HCT116 (cell line): ENCODE measurements around the gene SPTB. TPM values are rescaled to one million over a fixed set of nuclear protein-coding genes. Genes with fewer than 3 reads are reported as not detected.

Source experiments
- ATAC-seq: fragments of 200-7000 bp; cut with Tn5 transposase; 2 replicates; pipeline ENCODE4 v1.9.1; 2020; ENCODE audit warnings: mild to moderate bottlenecking, moderate library complexity
- BruUV-seq: library from RNA; stranded (reverse); fragments of 400-500 nt; replicated peaks from 2 replicates; lab custom pipeline; 2021; lab: Mats Ljungman, UMichigan
- CTCF ChIA-PET: fragments of 300-600 bp; sonication (Branson Sonifier 250); formaldehyde crosslinking; loops from one replicate; lab custom pipeline; 2021; ENCODE audit warnings: antibody characterized with exemption; lab: Charles Lee
- POLR2A ChIA-PET: fragments of 300-600, 350-600 bp; sonication (Branson Sonifier 250); formaldehyde crosslinking; loops from one replicate; lab custom pipeline; 2021; ENCODE audit warnings: antibody characterized with exemption; lab: Charles Lee
- RAD21 ChIA-PET, 2 experiments: fragments of 300-600 bp; sonication (Branson Sonifier 250); formaldehyde crosslinking; loops; one replicate each; lab custom pipeline; 2023; ENCODE audit warnings: low total read pairs in 2 of 2; ENCODE audit not compliant: uncharacterized antibody in 2 of 2, unreplicated experiment in 2 of 2, low non-redundant PET in 1 of 2; lab: Charles Lee
- DNase-seq: peaks from one replicate; pipeline ENCODE4 v3.0.0-alpha.2; 2010; ENCODE audit warnings: low read depth, low spot score
- H2AFZ ChIP-seq: fragments of 200-600 bp; shearing (Covaris generic), sonication (generic); 2 replicates; pipeline ENCODE4 v1.6.1; 2017; ENCODE audit warnings: low read depth, mixed run types, mixed read lengths, antibody characterized with exemption, low read length; ENCODE audit not compliant: poor library complexity, severe bottlenecking
- H3K27ac ChIP-seq: 2 replicates; pipeline ENCODE4 v1.5.1; 2012; ENCODE audit warnings: low read depth, low read length
- H3K27me3 ChIP-seq: fragments of 200-600 bp; sonication (generic); 2 replicates; pipeline ENCODE4 v1.6.1; 2016; ENCODE audit warnings: mixed run types, low read length, mixed read lengths; ENCODE audit not compliant: insufficient read depth
- H3K36me3 ChIP-seq, 2 experiments: fragments of 200-500 bp in 1 of 2; fragments of 200-600 bp in 1 of 2; sonication (Bioruptor generic) in 1 of 2; sonication (generic) in 1 of 2; 2 replicates each; pipeline versions ENCODE4 v1.5.1 to v1.6.1; 2014 to 2016; ENCODE audit warnings: low read length in 2 of 2, inconsistent platforms in 1 of 2, mixed read lengths in 1 of 2, mixed run types in 1 of 2; ENCODE audit not compliant: insufficient read depth in 2 of 2, control insufficient read depth in 1 of 2
- H3K4me1 ChIP-seq, 2 experiments: fragments of 200-600 bp in 1 of 2; sonication (generic) in 1 of 2; 2 replicates each; pipeline versions ENCODE4 v1.5.1 to v1.6.1; 2012 to 2017; ENCODE audit warnings: low read length in 2 of 2, inconsistent platforms in 1 of 2, mild to moderate bottlenecking in 1 of 2, mixed read lengths in 1 of 2, mixed run types in 1 of 2, moderate library complexity in 1 of 2; ENCODE audit not compliant: insufficient read depth in 2 of 2, control insufficient read depth in 1 of 2
- H3K4me2 ChIP-seq: fragments of 200-600 bp; sonication (generic); 2 replicates; pipeline ENCODE4 v1.6.1; 2017; ENCODE audit warnings: mixed run types, low read length, mixed read lengths
- H3K4me3 ChIP-seq, 2 experiments: fragments of 200-600 bp in 1 of 2; sonication (generic) in 1 of 2; replicated peaks in 1 of 2; 2 replicates each; pipeline ENCODE4 v1.5.1; 2011 to 2016; ENCODE audit warnings: low read length in 2 of 2, control low read depth in 1 of 2, low read depth in 1 of 2, mild to moderate bottlenecking in 1 of 2, mixed read lengths in 1 of 2, mixed run types in 1 of 2
- H3K79me2 ChIP-seq: fragments of 200-600 bp; sonication (generic); 2 replicates; pipeline ENCODE4 v1.6.1; 2017; ENCODE audit warnings: mild to moderate bottlenecking, mixed run types, low read length, moderate library complexity, mixed read lengths; ENCODE audit not compliant: insufficient read depth
- H3K9ac ChIP-seq: fragments of 200-600 bp; sonication (generic); 2 replicates; pipeline ENCODE4 v1.6.1; 2016; ENCODE audit warnings: low read length, mixed read lengths
- H3K9me2 ChIP-seq: fragments of 200-600 bp; sonication (generic), shearing (Covaris generic); 2 replicates; pipeline ENCODE4 v1.6.1; 2017; ENCODE audit warnings: mixed run types, mild to moderate bottlenecking, moderate library complexity; ENCODE audit not compliant: insufficient read depth
- H3K9me3 ChIP-seq, 2 experiments: fragments of 200-500 bp in 1 of 2; fragments of 200-600 bp in 1 of 2; sonication (Bioruptor generic) in 1 of 2; sonication (generic) in 1 of 2; 2 replicates each; pipeline ENCODE4 v1.6.1; 2014 to 2017; ENCODE audit warnings: low read length in 2 of 2, mixed read lengths in 2 of 2, inconsistent platforms in 1 of 2, low read depth in 1 of 2, mild to moderate bottlenecking in 1 of 2, mixed run types in 1 of 2, moderate library complexity in 1 of 2; ENCODE audit not compliant: control insufficient read depth in 1 of 2, insufficient read depth in 1 of 2
- H4K20me1 ChIP-seq: fragments of 200-600 bp; sonication (generic), shearing (Covaris generic); 2 replicates; pipeline ENCODE4 v1.6.1; 2017; ENCODE audit warnings: mixed run types, mild to moderate bottlenecking, moderate library complexity; ENCODE audit not compliant: insufficient read depth
- CBX3 ChIP-seq: IDR thresholded peaks from 2 replicates; pipeline ENCODE4 v1.6.1; 2012; ENCODE audit warnings: low read depth
- ELF1 ChIP-seq: IDR thresholded peaks from 2 replicates; pipeline ENCODE4 v1.6.1; 2012; ENCODE audit warnings: low read depth, borderline replicate concordance
- EZH2phosphoT487 ChIP-seq: fragments of 200-600 bp; IDR thresholded peaks from 2 replicates; pipeline ENCODE4 v1.6.1; 2018; ENCODE audit warnings: antibody characterized with exemption, borderline replicate concordance
- FOSL1 ChIP-seq: IDR thresholded peaks from 2 replicates; pipeline ENCODE4 v1.6.1; 2012; ENCODE audit warnings: low read depth
- JUND ChIP-seq: IDR thresholded peaks from 2 replicates; pipeline ENCODE4 v1.6.1; 2012
- MAX ChIP-seq: IDR thresholded peaks from 2 replicates; pipeline ENCODE4 v1.6.1; 2012
- POLR2AphosphoS5 ChIP-seq: IDR thresholded peaks from 2 replicates; pipeline ENCODE4 v1.6.1; 2011; ENCODE audit warnings: mild to moderate bottlenecking, low read depth, low read length, moderate library complexity
- RAD21 ChIP-seq: IDR thresholded peaks from 2 replicates; pipeline ENCODE4 v1.6.1; 2012; ENCODE audit warnings: low read depth, mild to moderate bottlenecking
- SP1 ChIP-seq: IDR thresholded peaks from 2 replicates; pipeline ENCODE4 v1.6.1; 2012; ENCODE audit warnings: low read depth
- YY1 ChIP-seq: IDR thresholded peaks from 2 replicates; pipeline ENCODE4 v1.6.1; 2011; ENCODE audit warnings: low read length, low read depth, moderate library complexity, mild to moderate bottlenecking; ENCODE audit not compliant: insufficient replicate concordance; ENCODE audit errors: extremely low read depth
- ZBTB33 ChIP-seq: IDR thresholded peaks from 2 replicates; pipeline ENCODE4 v1.6.1; 2011; ENCODE audit warnings: mild to moderate bottlenecking, low read length, moderate library complexity; ENCODE audit not compliant: insufficient replicate concordance; ENCODE audit errors: extremely low read depth
- intact Hi-C: fragments of 100-400 bp; cut with micrococcal nuclease; formaldehyde crosslinking; loops from 2 replicates; pipeline ENCODE4 v1.10.0; 2022
- total RNA-seq: library from RNA; stranded (reverse); gene quantifications from one replicate; pipeline ENCODE4 v1.2.1, GENCODE V29; 2021; ENCODE audit not compliant: unreplicated experiment

SPTB gene
- total RNA-seq, 1 experiment from 2014 or later = 4.2 TPM

- intact Hi-C loops = no loop called here
Measured at GRCh38 chr14:64880221-64881121, 764 bp upstream of the SPTB start.

GRCh38 chr14:64878837-64879634 is 671 bp downstream of the SPTB start:
- no peaks in the 10 kb centered on the region for H3K9me3 ChIP-seq
- BruUV-seq = no TSS peak
- peak overlapping the region; percentile 88 for H3K4me2 ChIP-seq
- intact Hi-C loops = no loop called here
- H2AFZ ChIP-seq = no peak overlapping the region
- DNase-seq = no peak
- H4K20me1 ChIP-seq = no peaks in the 10 kb centered on the region
- ChIA-PET POLR2A (no interaction called here), CTCF (interaction anchor here (0.7 to 5.2 kb wide), 3 partner anchors 11 to 33 kb away, joined by 3 to 37 read pairs (median 3); no protein-coding TSS in a partner anchor), RAD21 (interaction anchor here (0.5 to 0.7 kb wide), 2 partner anchors 90 to 375 kb away, joined by 3 to 4 read pairs; partner anchors contain the start of gene ZBTB1 (in 1 of the 2))
- no peaks in the 10 kb centered on the region for H3K79me2 ChIP-seq
- H3K9me2 ChIP-seq = no peaks in the 10 kb centered on the region
- H3K36me3 ChIP-seq = no peaks in the 10 kb centered on the region
- H3K4me1 ChIP-seq = peaks cover 7 to 16% of the 10 kb centered on the region in 2 experiments; a peak in 3 of 4 replicates
- peak overlapping the region; percentile 47; the same call in 1 of the 2 replicates for H3K9ac ChIP-seq
- no peak; the same call in 1 of the 2 replicates for ATAC-seq
- H3K27ac ChIP-seq = no peak overlapping the region
- no peaks in the 10 kb centered on the region for H3K27me3 ChIP-seq
- H3K4me3 ChIP-seq = peak overlapping the region; percentile 55 to 59
- TF ChIP-seq FOSL1 (no peak), EZH2phosphoT487 (no peak), SP1 (no peak), CBX3 (no peak), RAD21 (no peak), JUND (no peak), MAX (no peak), ZBTB33 (no peak), ELF1 (no peak), YY1 (no peak)

More at GRCh38 chr14:64880221-64881121, 764 bp upstream of the SPTB start:
- CTCF ChIA-PET = interaction anchor here (1.0 to 5.2 kb wide), 5 partner anchors 10 to 80 kb away, joined by 5 to 37 read pairs (median 8); no protein-coding TSS in a partner anchor
- ATAC-seq (peak; percentile 89), DNase-seq (peak; percentile 26)
- POLR2A ChIA-PET = interaction anchor here (1.4 kb wide), 1 partner anchor 11 kb away, joined by 5 read pairs; no protein-coding TSS in a partner anchor
- 0 out of 2 replicates have a peak overlapping the region, but pooled peaks have one; percentile 24 for H3K27ac ChIP-seq
- RAD21 ChIA-PET = interaction anchor here in 1 of 2 experiments (0.7 kb wide), 1 partner anchor 95 kb away, joined by 3 read pairs; no protein-coding TSS in a partner anchor
- H3K36me3 ChIP-seq = no peaks in the 10 kb centered on the region
- no peaks in the 10 kb centered on the region for H4K20me1 ChIP-seq
- H3K9me2 ChIP-seq = no peaks in the 10 kb centered on the region
- TF ChIP-seq POLR2AphosphoS5 (peak; percentile 31; the same call in 1 of the 2 replicates), YY1 (no peak)
- TF ChIP-seq, all 23 proteins: peak for 1
- peak overlapping the region; percentile 55 to 59 for H3K4me3 ChIP-seq
- H3K27me3 ChIP-seq = no peaks in the 10 kb centered on the region
- peak overlapping the region; percentile 47 for H3K9ac ChIP-seq
- peak overlapping the region; percentile 88 for H3K4me2 ChIP-seq
- H3K9me3 ChIP-seq = no peaks in the 10 kb centered on the region
- H3K4me1 ChIP-seq = peaks cover 7 to 16% of the 10 kb centered on the region in 2 experiments; a peak in 3 of 4 replicates
- no peaks in the 10 kb centered on the region for H3K79me2 ChIP-seq
- BruUV-seq = no TSS peak
- peak overlapping the region; percentile 77 for H2AFZ ChIP-seq
